ENCODE data around the gene ZNF827.

- TF ChIP-seq CSDC2 (CRISPR knock-in tag; IDR thresholded peaks at IDR 0.05) (no peak), TCF4 (CRISPR knock-in tag; IDR thresholded peaks at IDR 0.05; ENCODE audit: borderline replicate concordance) (no peak), ARNTL (CRISPR knock-in tag; IDR thresholded peaks at IDR 0.05; ENCODE audit: borderline replicate concordance, low read depth) (no peak), PATZ1 (CRISPR knock-in tag; IDR thresholded peaks at IDR 0.05; ENCODE audit: borderline replicate concordance) (no peak), GLIS3 (CRISPR knock-in tag; IDR thresholded peaks at IDR 0.05) (no peak), ZFP30 (CRISPR knock-in tag; IDR thresholded peaks at IDR 0.05) (no peak), ZFP3 (CRISPR knock-in tag; IDR thresholded peaks at IDR 0.05) (no peak), CREB5 (CRISPR knock-in tag; IDR thresholded peaks at IDR 0.05; ENCODE audit: low read depth) (no peak), RARB (CRISPR knock-in tag; IDR thresholded peaks at IDR 0.05) (no peak), TOX (CRISPR knock-in tag; IDR thresholded peaks at IDR 0.05; ENCODE audit: borderline replicate concordance) (no peak), OSR1 (CRISPR knock-in tag; IDR thresholded peaks at IDR 0.05) (no peak)
These were observed 177.4 kb downstream of the ZNF827 start for GRCh38 chr4:145760961-145761929.
